ENCODE results near the gene ERC2. TPM values are rescaled to one million over a fixed set of nuclear protein-coding genes. Genes with fewer than 3 reads are reported as not detected.

The ERC2 gene
- total RNA-seq, 3 donors from 2014 or later (not counting 1 experiment from before 2014, with no cell fraction given): not detected

GRCh38 chr3:55609230-55609827, 858.9 kb downstream of the ERC2 start:
- intact Hi-C loops (cut with micrococcal nuclease): no loop called here
- H3K27ac Mint-ChIP-seq: no peak overlapping the region
- Histone ChIP-seq H3K9me3 (ENCODE audit: control insufficient read depth, insufficient read depth, low read length) (peaks cover 3% of the 10 kb centered on the region), H3K36me3 (ENCODE audit: control insufficient read depth, insufficient read depth, low read length) (no peaks in the 10 kb centered on the region), H3K4me3 (ENCODE audit: low read length) (no peak overlapping the region), H3K4me1 (ENCODE audit: control insufficient read depth, insufficient read depth, low read length) (no peaks in the 10 kb centered on the region), H3K27me3 (ENCODE audit: control insufficient read depth, insufficient read depth, low read length) (no peaks in the 10 kb centered on the region), H3K27ac (ENCODE audit: low read length) (no peak overlapping the region)
- H3K4me1 Mint-ChIP-seq: no peaks in the 10 kb centered on the region
- ATAC-seq (no peak), DNase-seq (no peak)
- H3K9me3 Mint-ChIP-seq: no peaks in the 10 kb centered on the region
- WGBS (ENCODE audit: insufficient coverage): 89% methylated on average over 10 of the region's 10 CpGs
- H3K4me3 Mint-ChIP-seq: no peak overlapping the region
- no peaks in the 10 kb centered on the region for H3K36me3 Mint-ChIP-seq
- H3K27me3 Mint-ChIP-seq (ENCODE audit: low read depth in 2 of 2): no peaks in the 10 kb centered on the region
- TF ChIP-seq CTCF (IDR thresholded peaks at IDR 0.05): no peak

- 93% methylated on average over 7 of the region's 8 CpGs for WGBS (ENCODE audit: insufficient coverage)
- Histone ChIP-seq H3K4me1 (ENCODE audit: control insufficient read depth, insufficient read depth, low read length) (no peaks in the 10 kb centered on the region), H3K36me3 (ENCODE audit: control insufficient read depth, insufficient read depth, low read length) (no peaks in the 10 kb centered on the region), H3K9me3 (ENCODE audit: control insufficient read depth, insufficient read depth, low read length) (peaks cover 3% of the 10 kb centered on the region), H3K4me3 (ENCODE audit: low read length) (no peak overlapping the region), H3K27ac (ENCODE audit: low read length) (no peak overlapping the region), H3K27me3 (ENCODE audit: control insufficient read depth, insufficient read depth, low read length) (no peaks in the 10 kb centered on the region)
- intact Hi-C loops (cut with micrococcal nuclease): no loop called here
- TF ChIP-seq CTCF (IDR thresholded peaks at IDR 0.05): no peak
- Mint-ChIP-seq H3K4me3 (no peak overlapping the region), H3K36me3 (no peaks in the 10 kb centered on the region), H3K27me3 (ENCODE audit: low read depth in 2 of 2) (no peaks in the 10 kb centered on the region), H3K9me3 (no peaks in the 10 kb centered on the region), H3K4me1 (no peaks in the 10 kb centered on the region), H3K27ac (no peak overlapping the region)
- DNase-seq (no peak), ATAC-seq (no peak)
Measured at GRCh38 chr3:55608301-55608937, 859.8 kb downstream of the ERC2 start.

GRCh38 chr3:55607844-55608243, 860.4 kb downstream of the ERC2 start:
- no peaks in the 10 kb centered on the region for H3K36me3 Mint-ChIP-seq
- H3K27ac ChIP-seq (ENCODE audit: low read length): no peak overlapping the region
- H3K4me1 ChIP-seq (ENCODE audit: control insufficient read depth, insufficient read depth, low read length): no peaks in the 10 kb centered on the region
- H3K4me1 Mint-ChIP-seq: no peaks in the 10 kb centered on the region
- no peaks in the 10 kb centered on the region for H3K9me3 Mint-ChIP-seq
- H3K27me3 Mint-ChIP-seq (ENCODE audit: low read depth in 2 of 2): no peaks in the 10 kb centered on the region
- peaks cover 3% of the 10 kb centered on the region for H3K9me3 ChIP-seq (ENCODE audit: control insufficient read depth, insufficient read depth, low read length)
- TF ChIP-seq CTCF (IDR thresholded peaks at IDR 0.05): no peak
- no peak overlapping the region for H3K4me3 Mint-ChIP-seq
- H3K4me3 ChIP-seq (ENCODE audit: low read length): no peak overlapping the region
- 87% methylated on average over 6 of the region's 6 CpGs for WGBS (ENCODE audit: insufficient coverage)
- H3K27ac Mint-ChIP-seq: no peak overlapping the region
- no peak for ATAC-seq
- no peak for DNase-seq
- no peaks in the 10 kb centered on the region for H3K36me3 ChIP-seq (ENCODE audit: control insufficient read depth, insufficient read depth, low read length)
- intact Hi-C loops (cut with micrococcal nuclease): no loop called here
- no peaks in the 10 kb centered on the region for H3K27me3 ChIP-seq (ENCODE audit: control insufficient read depth, insufficient read depth, low read length)

- Histone ChIP-seq H3K9me3 (ENCODE audit: control insufficient read depth, insufficient read depth, low read length) (peaks cover 3% of the 10 kb centered on the region), H3K4me1 (ENCODE audit: control insufficient read depth, insufficient read depth, low read length) (no peaks in the 10 kb centered on the region), H3K27ac (ENCODE audit: low read length) (no peak overlapping the region), H3K4me3 (ENCODE audit: low read length) (no peak overlapping the region), H3K36me3 (ENCODE audit: control insufficient read depth, insufficient read depth, low read length) (no peaks in the 10 kb centered on the region), H3K27me3 (ENCODE audit: control insufficient read depth, insufficient read depth, low read length) (no peaks in the 10 kb centered on the region)
- no peaks in the 10 kb centered on the region for H3K4me1 Mint-ChIP-seq
- peaks cover 0 to 2% of the 10 kb centered on the region in 2 donors for H3K27me3 Mint-ChIP-seq (ENCODE audit: low read depth in 2 of 2)
- H3K36me3 Mint-ChIP-seq: no peaks in the 10 kb centered on the region
- H3K4me3 Mint-ChIP-seq: no peak overlapping the region
- H3K9me3 Mint-ChIP-seq: no peaks in the 10 kb centered on the region
- ATAC-seq: no peak
- no peak for TF ChIP-seq CTCF (IDR thresholded peaks at IDR 0.05)
- DNase-seq: no peak
- no peak overlapping the region for H3K27ac Mint-ChIP-seq
- intact Hi-C loops (cut with micrococcal nuclease): no loop called here
- WGBS (ENCODE audit: insufficient coverage): 89% methylated on average over 5 of the region's 5 CpGs
Measured at GRCh38 chr3:55607175-55607574, 861.1 kb downstream of the ERC2 start.

All from natural killer cell (primary cell).